Islet of Langerhans (tissue), 1 donor: ENCODE data around the gene GRM4.

Experiments
- FAIRE-seq: peaks from one replicate; lab custom pipeline; 2011; peaks lifted over from hg19 to GRCh38; lab: Jason Lieb, UNC

The GRM4 gene

DNA sequence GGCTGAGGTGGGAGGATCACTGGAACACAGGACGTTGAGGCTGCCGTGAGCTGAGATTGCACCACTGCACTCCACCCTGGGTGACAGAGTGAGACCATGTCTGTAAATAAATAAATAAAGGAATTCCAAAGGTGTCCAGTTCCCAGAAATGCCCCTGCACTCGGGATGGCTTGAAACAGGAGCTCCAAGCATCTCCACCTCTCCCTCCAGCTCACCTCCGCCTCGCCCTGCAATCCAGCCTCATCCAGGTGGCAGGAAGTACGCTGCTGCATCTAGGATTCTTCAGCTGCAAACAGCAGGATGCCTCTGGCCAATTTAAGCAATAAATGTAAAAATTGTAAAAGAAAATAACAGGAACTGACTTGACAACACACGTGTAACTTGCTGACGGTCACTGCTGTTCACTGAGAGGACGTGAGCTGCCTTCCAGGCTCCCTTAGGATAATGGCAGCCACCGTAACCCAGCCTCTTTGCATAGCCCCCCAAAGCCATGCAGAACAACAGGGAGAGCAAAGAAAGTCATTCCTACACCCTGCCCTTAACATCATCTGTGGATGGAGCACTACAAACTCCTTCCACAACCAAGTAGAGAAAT, 11.4 kb upstream of the GRM4 start:
- FAIRE-seq, result no peak

DNA sequence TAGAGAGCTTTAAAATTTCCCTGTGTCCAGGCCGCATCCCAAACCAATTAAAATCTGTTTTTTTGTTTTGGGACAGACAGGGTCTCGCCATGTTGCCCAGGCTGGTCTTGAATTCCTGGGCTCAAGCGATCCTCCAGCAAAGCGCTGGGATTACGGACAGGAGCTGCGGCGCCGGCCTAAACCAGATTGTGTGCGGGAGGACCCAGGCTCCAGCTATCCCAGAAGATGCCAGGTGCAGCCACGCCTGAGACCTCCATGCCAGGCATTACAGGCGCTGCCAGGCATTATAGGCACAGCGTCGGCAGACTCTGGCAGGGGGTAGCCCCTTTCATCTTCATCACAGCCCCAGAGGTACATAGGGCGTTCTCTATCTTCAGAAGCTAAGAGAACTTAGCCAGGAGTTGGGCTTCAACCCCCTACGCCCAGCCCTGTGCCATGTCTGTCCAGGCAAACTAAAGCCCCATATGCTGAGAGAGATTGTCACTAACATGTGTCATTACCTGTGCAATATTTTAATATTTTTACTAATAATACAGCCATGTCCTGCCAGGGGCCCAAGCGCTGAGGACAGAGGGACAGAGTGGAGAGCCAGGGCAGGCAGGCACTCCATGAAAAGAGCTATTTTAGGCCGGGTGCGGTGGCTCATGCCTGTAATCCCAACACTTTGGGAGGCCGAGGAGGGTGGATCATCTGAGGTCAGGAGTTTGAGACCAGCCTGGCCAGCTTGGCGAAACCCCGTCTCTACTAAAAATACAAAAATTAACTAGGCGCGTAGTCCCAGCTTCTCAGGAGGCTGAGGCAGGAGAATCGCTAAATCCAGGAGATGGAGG, 9.8 kb upstream of the GRM4 start:
- FAIRE-seq, result no peak

DNA sequence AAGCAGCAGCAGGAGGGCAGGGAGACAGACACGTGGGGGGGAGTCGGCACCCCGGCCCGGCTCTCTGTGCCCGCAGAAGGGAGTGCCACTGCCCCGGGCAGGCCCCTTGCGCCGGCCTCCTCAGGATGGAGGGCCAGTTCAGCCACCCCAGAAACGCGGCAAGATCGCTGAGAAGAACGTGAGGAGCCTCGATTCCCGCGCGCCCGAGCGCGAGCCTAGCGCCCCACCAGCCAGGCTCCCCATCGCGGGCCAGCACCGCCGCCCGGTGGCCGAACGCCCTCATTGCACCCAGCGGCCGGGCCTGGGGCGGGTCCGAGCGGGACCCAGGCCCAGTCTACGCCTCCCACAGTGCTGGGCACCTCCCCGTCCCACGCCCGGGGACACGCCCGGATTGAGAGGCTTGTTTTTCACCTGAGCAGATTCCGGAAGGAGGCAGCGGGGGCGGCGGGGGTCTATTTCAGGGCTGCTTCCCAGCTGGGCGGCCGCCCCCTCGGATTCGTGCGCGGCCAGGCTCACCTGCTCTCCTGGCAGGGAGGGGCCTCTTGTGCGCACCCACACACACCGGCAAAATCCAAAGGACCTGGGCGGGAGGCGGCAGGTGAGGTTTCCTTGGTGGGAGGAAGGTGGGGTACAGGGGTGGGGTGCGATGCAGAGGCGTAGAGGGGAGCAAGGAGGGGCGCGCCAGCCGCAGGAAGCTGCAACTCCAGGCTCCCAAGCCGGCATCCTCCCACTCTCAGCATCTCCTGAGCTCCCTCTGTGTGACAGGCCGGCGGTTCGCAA, 9.0 kb upstream of the GRM4 start:
- FAIRE-seq, result no peak

DNA sequence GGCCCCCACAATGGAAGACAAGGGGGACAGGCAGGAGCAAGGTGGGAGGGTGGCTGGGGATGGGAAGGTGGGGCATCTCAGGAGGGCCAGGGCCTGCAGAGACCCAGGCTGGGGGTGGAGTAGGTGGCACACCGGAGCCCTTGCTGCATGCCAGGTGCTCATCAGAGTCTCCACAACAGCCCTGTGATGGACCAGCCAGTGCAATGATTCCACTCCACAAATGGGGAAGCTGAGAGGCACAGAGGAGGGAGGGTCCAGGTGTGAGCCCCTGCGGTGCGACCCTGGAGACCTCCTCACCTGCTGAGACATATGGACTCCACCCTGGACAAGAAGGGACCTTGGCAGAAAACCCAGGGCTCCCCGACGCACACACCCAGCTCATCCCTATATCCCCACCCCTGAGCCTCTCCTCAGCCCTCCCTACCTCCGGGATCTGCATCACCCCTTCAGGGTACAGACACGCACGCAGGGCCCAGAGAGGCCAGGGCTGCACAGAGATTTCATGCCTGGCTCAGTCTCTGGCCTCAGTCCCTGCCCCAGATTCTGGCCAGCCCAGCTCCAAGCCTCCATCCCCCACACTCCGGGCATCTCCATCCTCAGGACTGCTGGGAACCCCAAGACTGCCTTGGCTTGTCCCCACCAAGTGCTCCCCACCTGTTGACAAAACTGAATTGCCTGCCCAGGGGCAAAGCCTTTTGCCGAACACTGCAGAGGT, 7.1 kb upstream of the GRM4 start:
- no peak for FAIRE-seq

DNA sequence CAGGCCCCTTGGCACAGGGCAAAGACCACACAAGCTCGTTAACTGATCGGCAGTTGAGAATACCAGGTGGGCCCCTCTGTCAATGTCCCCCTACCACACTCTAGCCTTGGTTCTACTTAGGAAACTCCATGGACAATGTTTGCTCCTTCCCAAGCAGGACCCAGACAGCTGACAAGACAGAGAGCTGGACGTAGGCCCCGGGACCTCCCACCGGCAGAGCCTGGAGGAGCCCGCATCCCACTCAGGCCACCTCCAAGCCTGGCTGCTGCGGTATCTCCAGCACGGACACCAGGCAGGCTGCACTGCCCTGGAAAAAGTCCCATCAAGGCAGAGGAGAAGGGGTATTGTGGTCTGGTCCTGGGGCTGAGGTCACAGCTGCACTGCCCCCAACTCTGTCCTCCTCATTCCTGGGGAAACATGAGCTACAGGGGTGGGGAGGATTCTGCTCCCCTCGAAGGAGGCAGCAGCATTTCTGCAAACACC, 6.2 kb upstream of the GRM4 start:
- FAIRE-seq, result no peak

DNA sequence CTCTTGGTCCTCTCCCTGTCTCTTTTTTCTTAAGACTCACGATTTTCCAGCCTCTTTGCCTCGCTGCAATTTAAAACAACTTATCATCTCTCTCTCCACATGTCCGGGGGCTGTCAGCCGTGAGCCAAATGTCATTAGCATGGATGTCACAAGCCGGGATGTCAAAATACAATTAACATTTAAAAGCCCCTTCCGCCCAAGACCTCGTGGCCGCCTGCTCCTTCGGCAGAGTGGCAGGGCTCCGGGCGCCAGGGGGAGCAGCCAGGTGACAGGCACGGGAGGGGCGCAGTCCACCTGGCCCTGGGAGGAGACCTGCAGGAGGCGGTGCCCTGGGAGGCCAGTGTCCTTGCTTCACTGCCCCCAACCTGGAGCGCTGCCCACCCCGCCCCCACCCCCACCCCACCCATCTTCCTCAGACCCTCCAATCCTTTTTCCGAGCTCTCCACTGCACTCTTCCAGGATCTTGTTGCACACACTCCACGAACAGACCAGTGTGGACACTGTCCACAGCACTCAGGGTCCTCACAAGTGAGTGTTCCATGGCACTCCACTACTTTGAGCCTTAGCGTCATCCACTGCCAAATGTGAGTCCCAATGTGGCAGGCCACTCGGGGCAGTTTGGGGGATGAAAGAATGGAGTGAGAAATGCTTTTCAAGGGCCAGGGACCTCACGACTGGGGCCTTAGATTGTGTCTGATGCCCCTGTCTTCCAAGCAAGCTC, 5.6 kb upstream of the GRM4 start:
- no peak for FAIRE-seq

DNA sequence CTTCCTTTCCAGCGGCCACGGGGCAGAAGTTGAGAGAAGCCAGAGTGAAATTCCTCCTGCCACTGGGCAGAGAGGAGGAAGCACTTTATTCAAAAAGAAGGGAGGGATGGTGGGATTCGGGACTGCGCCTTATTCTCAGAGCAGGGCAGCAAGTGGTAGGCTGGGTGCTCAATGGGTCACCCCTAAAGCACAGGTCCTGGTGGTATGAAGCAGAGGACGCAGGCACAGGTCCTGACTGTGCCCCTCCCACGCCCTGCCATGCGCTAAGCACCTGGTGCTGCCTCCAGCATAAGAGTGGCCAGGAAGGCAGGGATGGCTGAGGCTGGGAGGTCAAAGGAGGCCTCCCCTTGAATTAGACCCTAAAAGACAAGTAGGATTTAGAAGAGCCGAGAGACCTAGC, 4.9 kb upstream of the GRM4 start:
- no peak for FAIRE-seq

DNA sequence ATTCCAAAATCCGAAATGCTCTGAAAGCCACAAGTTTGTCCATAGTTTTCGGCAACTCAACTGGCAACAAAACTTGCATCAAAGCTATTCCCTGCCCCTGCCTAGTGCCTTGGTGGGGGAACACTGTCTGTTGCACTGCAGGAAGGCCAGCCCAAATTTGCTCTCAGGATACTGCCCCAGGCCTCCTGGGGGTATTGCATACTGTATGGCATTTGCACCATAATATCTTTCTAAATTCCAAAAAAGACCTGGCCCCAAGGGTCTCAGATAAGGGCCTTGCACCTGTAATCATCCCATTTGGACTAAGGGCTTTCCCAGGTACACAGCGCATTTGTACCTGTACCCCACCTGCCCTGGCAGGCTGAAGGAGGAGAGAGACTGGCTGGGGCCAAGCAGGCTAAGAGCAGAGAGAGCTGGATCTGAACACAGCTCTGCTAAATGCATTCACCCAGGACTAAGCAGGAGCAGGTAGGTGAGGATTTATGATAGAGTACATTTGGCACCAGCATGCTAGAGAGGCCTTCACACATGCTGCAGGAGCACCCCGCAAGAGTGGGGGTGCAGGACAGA, 4.0 kb upstream of the GRM4 start:
- no peak for FAIRE-seq

DNA sequence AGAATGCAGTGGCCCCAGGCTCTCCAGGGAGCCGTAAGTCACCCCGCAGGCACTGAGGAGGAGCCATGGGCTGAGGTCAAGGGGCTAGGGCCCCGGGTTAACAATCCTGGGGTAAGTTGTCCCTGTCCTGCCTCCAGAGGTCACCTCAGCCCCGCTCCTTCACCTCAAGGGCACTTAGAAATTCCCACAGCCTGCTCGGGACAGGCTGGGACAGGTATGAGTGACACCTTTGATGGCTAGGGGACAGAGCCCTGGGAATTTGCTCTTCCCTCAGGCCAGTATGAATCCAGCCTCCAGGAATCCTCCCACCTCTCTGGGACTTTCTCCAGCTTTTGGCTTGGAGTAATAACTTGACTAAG, 3.5 kb upstream of the GRM4 start:
- FAIRE-seq, result no peak

DNA sequence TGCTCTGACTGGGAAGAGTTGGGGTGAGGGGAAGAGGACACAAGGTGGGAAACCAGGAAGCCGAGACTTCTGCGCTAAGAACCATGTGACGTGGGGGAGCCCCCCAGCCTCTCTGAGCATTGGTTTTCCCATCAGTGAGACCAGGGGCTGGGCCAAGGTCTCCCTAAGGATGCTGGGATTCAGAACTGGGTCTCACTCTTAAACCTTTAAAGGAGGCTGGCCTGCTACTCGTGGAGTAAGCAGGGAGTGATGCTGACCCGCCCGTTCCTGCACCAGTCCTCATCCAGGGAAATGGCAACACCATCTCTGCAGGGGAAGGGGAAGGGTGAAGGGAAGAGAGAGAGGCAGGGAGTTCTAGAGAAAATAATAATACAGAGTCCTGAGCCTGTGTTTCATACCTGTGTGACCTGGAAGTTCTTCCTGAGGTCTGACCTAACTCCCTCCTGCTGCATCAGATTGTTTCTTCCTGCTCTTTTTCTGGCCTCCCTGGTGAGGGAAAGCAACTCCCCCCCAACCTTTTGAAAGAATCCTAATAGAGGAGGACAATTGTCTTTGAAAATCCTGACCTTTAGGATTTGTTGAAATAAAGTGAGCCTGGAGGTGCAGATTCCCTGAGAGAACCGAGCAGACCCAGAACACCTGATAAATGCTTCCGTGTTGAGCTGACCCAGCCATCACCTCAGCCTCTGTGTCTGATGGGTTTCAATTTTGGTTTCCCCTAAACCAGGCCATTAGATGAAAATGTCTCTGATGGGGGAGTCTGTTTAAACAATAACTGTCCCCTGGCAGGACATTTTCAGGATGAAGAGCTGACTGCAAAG, 3.0 kb upstream of the GRM4 start:
- no peak for FAIRE-seq

DNA sequence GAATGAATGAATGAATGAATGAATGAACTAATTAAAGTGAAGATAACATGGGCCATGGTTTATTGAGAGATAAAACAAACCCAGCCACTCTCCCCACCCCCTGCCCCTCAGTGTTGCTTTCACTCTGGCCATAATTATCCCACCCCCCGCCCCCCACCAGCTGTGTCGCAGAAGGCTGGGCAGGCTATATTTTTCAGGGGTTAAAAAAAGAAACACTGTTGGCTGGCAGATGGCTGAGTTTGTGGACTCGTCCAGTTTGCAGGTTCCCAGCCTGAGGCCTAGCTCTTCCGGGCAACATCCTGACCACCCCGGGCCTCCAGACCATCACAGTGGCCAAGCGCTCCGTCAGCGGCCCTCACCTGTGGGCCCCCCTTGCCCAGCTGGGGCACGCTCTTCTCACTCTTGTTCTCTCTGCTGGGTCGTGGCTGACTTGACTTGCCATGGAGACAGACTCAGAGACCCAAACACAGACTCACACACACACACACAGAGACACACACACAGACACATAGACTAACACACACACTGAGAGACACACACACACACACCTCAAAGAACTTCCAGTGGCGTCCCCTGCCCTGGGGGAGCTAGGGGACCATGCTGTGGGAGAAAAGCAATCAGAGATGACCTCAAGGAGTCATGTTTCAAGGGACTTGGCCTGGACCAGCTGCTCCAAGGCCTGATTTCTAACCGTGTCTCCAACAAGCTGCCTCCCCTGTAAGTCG, 2.2 kb upstream of the GRM4 start:
- FAIRE-seq, result no peak

DNA sequence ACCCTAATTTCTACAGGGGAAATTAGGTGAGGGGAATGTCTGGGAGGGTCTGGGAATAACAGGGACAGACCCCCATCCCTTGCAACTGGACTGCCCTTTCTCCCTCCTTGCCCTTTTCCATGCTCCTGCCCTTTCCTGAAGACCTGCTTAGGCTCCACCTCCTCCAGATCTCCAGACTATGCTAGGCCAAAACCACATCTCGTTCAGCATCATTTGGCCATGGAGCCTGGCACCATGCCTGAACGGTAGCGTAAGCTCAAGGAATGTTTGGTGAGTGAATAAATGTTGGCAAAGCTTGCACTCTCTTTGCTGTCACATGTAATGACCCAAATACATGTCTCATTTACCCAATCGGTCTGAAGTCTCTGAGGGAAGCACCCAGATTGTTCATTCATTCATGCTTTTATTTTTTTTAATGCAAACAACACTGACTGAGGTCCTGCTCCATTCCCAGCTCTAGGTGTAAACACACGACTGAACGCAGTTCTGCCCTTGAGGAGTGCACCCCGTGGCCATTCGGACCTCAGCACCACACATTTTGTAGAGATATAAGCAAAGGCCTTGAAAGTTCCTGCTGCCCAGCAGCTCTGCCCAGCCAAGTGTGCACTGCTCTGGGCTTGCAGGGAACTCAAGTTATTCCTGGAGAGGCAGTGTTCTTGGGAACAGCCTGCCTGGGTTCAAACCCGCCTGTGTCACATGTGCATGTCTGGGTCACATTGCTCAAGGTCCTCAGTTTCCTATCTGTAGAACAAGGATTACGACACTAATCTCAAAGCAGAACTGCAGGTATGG, 1.1 kb upstream of the GRM4 start:
- peak; percentile 45 for FAIRE-seq

DNA sequence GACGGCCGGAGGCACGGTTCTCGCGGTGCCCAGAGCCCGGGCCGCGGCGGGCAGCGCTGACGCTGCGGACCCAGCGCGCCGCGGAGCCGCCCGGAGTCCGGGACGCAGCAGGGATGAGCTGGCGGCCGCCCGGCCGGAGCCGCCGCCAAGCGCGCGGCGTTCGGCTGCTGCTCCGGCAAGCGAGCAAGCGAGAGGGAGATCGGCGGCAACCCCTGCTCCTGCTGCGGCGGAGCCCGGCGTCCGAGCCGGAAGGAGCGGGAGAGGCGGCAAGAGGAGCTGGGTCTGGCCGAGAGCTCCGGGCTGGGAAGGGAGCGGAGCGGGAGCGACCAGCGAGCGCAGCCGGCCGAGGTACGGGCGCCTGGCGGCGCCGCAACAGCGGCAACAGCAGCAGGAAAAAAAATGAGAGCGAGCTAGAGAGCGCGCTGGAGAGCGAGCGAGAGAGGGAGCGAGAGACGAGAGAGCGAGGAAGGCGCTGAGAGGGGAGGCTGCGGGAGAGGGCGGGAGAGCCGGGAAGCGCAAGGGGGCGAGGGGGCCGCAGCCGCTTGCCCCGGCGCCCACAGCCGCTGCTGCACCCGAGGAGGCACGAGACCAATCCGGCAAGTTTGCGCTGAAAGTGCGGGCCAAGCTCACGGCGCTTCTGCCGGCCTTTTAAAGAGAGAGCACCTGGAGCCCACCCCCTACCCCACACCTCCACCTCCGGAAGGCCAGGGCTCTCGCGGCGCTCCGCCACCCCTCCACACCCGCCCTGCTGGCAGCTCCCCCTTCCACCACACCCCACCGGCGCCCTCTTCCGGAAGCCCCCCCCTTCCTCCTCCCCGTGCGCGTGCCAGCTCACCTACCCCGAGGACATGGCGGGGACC, 496 bp downstream of the GRM4 start:
- no peak for FAIRE-seq

DNA sequence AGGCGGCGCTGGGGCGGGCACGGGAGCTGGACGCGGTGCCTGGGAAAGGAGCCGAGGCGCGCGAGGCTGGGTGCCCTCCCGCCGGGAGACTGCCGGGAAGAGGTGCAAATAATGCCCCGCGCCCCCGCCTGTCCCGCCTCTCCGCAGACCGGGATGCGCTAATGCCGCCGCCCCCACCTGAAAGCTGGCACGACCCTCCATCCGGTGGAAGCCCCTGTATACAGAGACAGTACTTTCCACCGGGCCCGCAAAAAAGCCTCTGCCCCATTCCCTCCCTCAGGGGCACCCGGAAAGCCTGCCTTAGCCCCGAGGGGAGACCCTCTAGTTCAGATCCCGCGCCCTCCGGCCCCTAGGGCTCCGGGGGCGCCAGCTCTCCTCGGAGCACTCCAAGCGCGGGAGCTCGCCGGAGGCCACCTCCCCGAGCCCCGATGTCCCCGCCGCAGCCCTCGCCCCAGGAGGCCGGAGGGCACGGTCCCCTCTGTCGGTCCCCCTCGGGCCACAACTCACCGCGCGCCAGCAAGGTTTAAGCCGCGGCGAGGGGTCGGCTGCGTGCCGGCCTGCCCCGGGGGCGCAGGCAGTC, 1.2 kb downstream of the GRM4 start:
- FAIRE-seq, result no peak

DNA sequence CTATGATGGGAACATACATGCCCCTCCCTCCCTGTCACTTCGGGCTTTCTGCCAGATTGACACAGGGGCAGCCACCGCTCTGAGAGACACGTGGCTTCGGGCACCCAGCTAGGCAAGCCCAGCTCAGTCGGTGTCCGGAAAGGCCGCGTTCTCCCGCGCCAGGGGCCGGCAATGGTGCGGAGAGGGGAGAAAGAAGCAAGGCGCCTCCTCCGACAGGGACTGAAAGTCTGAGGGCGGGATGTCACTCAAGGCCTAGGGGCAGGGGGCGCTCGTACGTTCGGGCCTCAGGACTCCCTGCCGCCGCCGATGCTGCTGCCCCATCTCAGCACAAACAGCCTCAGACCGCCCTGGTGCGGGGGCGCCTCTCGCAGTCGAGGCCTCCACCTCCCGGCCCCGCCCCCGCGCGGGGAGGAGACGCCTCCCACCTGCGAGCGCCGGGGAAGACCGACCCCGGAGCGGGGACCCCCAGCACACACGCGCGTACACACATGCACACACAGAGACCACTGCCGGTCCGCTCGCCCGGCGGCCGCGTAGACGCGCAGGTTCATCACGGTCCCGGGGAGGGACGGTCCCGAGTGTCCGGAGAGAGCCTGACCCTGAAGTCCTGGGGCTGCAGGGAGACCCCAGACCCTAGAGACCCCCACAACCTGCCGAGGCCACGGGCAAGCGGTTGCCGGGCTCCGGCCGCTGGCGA, 1.9 kb downstream of the GRM4 start:
- FAIRE-seq, result no peak

DNA sequence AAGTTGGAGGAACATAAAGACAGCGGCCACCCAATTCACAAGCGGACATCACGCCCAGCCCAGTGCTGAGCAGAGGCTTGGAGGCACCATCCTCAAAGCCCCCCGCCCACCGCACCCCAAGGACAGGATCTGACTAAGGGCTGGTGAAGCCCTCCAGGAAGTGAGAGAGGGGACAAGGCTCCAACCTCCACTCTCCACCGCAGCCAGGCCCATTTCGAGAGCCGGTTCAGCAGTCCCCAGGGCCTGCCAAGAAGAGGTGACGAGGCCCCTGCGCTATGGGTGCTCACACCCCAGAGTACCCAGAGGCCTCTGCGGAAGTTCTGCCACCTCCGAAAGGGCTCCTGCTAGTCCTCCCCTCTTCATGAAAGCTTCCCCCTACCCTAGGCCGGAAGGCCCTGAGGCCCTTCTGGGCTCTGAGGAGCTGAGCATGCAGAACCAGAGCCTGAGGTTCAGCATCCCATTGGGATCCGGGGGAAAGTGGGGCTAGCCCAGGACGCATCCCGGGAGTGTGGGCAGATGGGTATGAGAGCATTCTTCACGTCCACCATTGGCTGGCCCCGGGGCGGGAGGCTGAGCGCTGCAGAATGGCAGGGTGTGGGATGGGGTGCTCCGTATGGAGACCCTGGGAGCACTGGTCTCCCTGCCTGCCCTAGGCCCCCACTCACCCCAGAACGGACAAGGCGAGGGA, 2.5 kb downstream of the GRM4 start:
- no peak for FAIRE-seq
